Measurements from ENCODE around the gene SCAPER. TPM values are rescaled to one million over a fixed set of nuclear protein-coding genes. Genes with fewer than 3 reads are reported as not detected.

SCAPER gene
- total RNA-seq, 2 donors from 2014 or later = 52.9 to 72.8 TPM

GRCh38 chr15:76575274-76575673, 329.9 kb downstream of the SCAPER start:
- ATAC-seq (peak in 1 of 2 donors; percentile 74), DNase-seq (ENCODE audit: low spot score) (no peak)
- Mint-ChIP-seq H3K4me3 (no peak overlapping the region), H3K36me3 (peaks cover 7% of the 10 kb centered on the region), H3K9me3 (no peaks in the 10 kb centered on the region), H3K27ac (no peak overlapping the region), H3K4me1 (ENCODE audit: low read depth in 2 of 2) (peaks cover 25 to 33% of the 10 kb centered on the region in 2 donors), H3K27me3 (no peaks in the 10 kb centered on the region)

- H3K9me3 Mint-ChIP-seq = no peaks in the 10 kb centered on the region
- H3K4me1 Mint-ChIP-seq (ENCODE audit: low read depth in 2 of 2) = peaks cover 18 to 30% of the 10 kb centered on the region in 2 donors
- no peaks in the 10 kb centered on the region for H3K27me3 Mint-ChIP-seq
- DNase-seq (ENCODE audit: low spot score) (no peak), ATAC-seq (no peak)
- no peak overlapping the region for H3K4me3 Mint-ChIP-seq
- peaks cover 12% of the 10 kb centered on the region for H3K36me3 Mint-ChIP-seq
- H3K27ac Mint-ChIP-seq = no peak overlapping the region
These were observed 332.2 kb downstream of the SCAPER start for GRCh38 chr15:76572983-76573314.

- DNase-seq (ENCODE audit: low spot score) (no peak), ATAC-seq (no peak)
- H3K4me3 Mint-ChIP-seq = no peak overlapping the region
- H3K27me3 Mint-ChIP-seq = no peaks in the 10 kb centered on the region
- no peak overlapping the region for H3K27ac Mint-ChIP-seq
- H3K36me3 Mint-ChIP-seq = peaks cover 12% of the 10 kb centered on the region
- peaks cover 3% of the 10 kb centered on the region for H3K9me3 Mint-ChIP-seq
- H3K4me1 Mint-ChIP-seq (ENCODE audit: low read depth in 2 of 2) = no peaks in the 10 kb centered on the region
These were observed 338.9 kb downstream of the SCAPER start for GRCh38 chr15:76566276-76566675.

GRCh38 chr15:76565366-76565765, 339.8 kb downstream of the SCAPER start:
- H3K27ac Mint-ChIP-seq = no peak overlapping the region
- H3K36me3 Mint-ChIP-seq = peaks cover 6% of the 10 kb centered on the region
- H3K9me3 Mint-ChIP-seq = peaks cover 3% of the 10 kb centered on the region
- no peak for DNase-seq (ENCODE audit: low spot score)
- H3K27me3 Mint-ChIP-seq = no peaks in the 10 kb centered on the region
- no peak for ATAC-seq
- H3K4me3 Mint-ChIP-seq = no peak overlapping the region
- no peaks in the 10 kb centered on the region for H3K4me1 Mint-ChIP-seq (ENCODE audit: low read depth in 2 of 2)

- Mint-ChIP-seq H3K9me3 (peaks cover 2% of the 10 kb centered on the region), H3K27ac (no peak overlapping the region), H3K36me3 (peaks cover 12% of the 10 kb centered on the region), H3K4me1 (ENCODE audit: low read depth in 2 of 2) (peaks cover 9 to 15% of the 10 kb centered on the region in 2 donors), H3K4me3 (no peak overlapping the region), H3K27me3 (no peaks in the 10 kb centered on the region)
- ATAC-seq (no peak), DNase-seq (ENCODE audit: low spot score) (no peak)
These were observed 349.9 kb downstream of the SCAPER start for GRCh38 chr15:76555247-76555646.

GRCh38 chr15:76553564-76553963, 351.6 kb downstream of the SCAPER start:
- Mint-ChIP-seq H3K27me3 (no peaks in the 10 kb centered on the region), H3K36me3 (peaks cover 12% of the 10 kb centered on the region), H3K4me3 (no peak overlapping the region), H3K4me1 (ENCODE audit: low read depth in 2 of 2) (peaks cover 9 to 15% of the 10 kb centered on the region in 2 donors), H3K9me3 (peaks cover 2% of the 10 kb centered on the region), H3K27ac (no peak overlapping the region)
- no peak for DNase-seq (ENCODE audit: low spot score)
- no peak for ATAC-seq

- Mint-ChIP-seq H3K27ac (no peak overlapping the region), H3K4me3 (no peak overlapping the region), H3K4me1 (ENCODE audit: low read depth in 2 of 2) (peaks cover 9 to 15% of the 10 kb centered on the region in 2 donors)
These were observed 352.0 kb downstream of the SCAPER start for GRCh38 chr15:76553102-76553501.

GRCh38 chr15:76546805-76547204, 358.3 kb downstream of the SCAPER start:
- Mint-ChIP-seq H3K9me3 (no peaks in the 10 kb centered on the region), H3K27ac (no peak overlapping the region), H3K4me3 (no peak overlapping the region), H3K4me1 (ENCODE audit: low read depth in 2 of 2) (no peaks in the 10 kb centered on the region), H3K27me3 (no peaks in the 10 kb centered on the region), H3K36me3 (peaks cover 4% of the 10 kb centered on the region)
- DNase-seq (ENCODE audit: low spot score) = no peak
- no peak for ATAC-seq

More at GRCh38 chr15:76553102-76553501, 352.0 kb downstream of the SCAPER start:
- ATAC-seq (no peak), DNase-seq (ENCODE audit: low spot score) (no peak)
- Mint-ChIP-seq H3K9me3 (peaks cover 2% of the 10 kb centered on the region), H3K27me3 (no peaks in the 10 kb centered on the region), H3K36me3 (peaks cover 12% of the 10 kb centered on the region)

GRCh38 chr15:76533995-76534394, 371.1 kb downstream of the SCAPER start:
- H3K9me3 Mint-ChIP-seq = no peaks in the 10 kb centered on the region
- H3K4me3 Mint-ChIP-seq = no peak overlapping the region
- peaks cover 0 to 13% of the 10 kb centered on the region in 2 donors for H3K4me1 Mint-ChIP-seq (ENCODE audit: low read depth in 2 of 2)
- DNase-seq (ENCODE audit: low spot score) (no peak), ATAC-seq (no peak)
- H3K36me3 Mint-ChIP-seq = no peaks in the 10 kb centered on the region
- peak overlapping the region in 1 of 2 donors; percentile 58 for H3K27ac Mint-ChIP-seq
- H3K27me3 Mint-ChIP-seq = no peaks in the 10 kb centered on the region

GRCh38 chr15:76533060-76533820, 371.9 kb downstream of the SCAPER start:
- H3K4me3 Mint-ChIP-seq = no peak overlapping the region
- H3K27me3 Mint-ChIP-seq = no peaks in the 10 kb centered on the region
- ATAC-seq (peak; percentile 70 to 95), DNase-seq (ENCODE audit: low spot score) (no peak)
- H3K4me1 Mint-ChIP-seq (ENCODE audit: low read depth in 2 of 2) = peaks cover 0 to 13% of the 10 kb centered on the region in 2 donors
- no peaks in the 10 kb centered on the region for H3K9me3 Mint-ChIP-seq
- peak overlapping the region in 1 of 2 donors; percentile 58 for H3K27ac Mint-ChIP-seq
- H3K36me3 Mint-ChIP-seq = no peaks in the 10 kb centered on the region

- DNase-seq (ENCODE audit: low spot score) (no peak), ATAC-seq (no peak)
- no peak overlapping the region for H3K27ac Mint-ChIP-seq
- peaks cover 0 to 13% of the 10 kb centered on the region in 2 donors for H3K4me1 Mint-ChIP-seq (ENCODE audit: low read depth in 2 of 2)
- no peaks in the 10 kb centered on the region for H3K27me3 Mint-ChIP-seq
- H3K9me3 Mint-ChIP-seq = no peaks in the 10 kb centered on the region
- no peak overlapping the region for H3K4me3 Mint-ChIP-seq
- no peaks in the 10 kb centered on the region for H3K36me3 Mint-ChIP-seq
These were observed 375.2 kb downstream of the SCAPER start for GRCh38 chr15:76529911-76530310.

- no peaks in the 10 kb centered on the region for H3K36me3 Mint-ChIP-seq
- H3K9me3 Mint-ChIP-seq = no peaks in the 10 kb centered on the region
- ATAC-seq (no peak), DNase-seq (ENCODE audit: low spot score) (no peak)
- H3K27ac Mint-ChIP-seq = no peak overlapping the region
- no peak overlapping the region for H3K4me3 Mint-ChIP-seq
- no peaks in the 10 kb centered on the region for H3K27me3 Mint-ChIP-seq
- H3K4me1 Mint-ChIP-seq (ENCODE audit: low read depth in 2 of 2) = no peaks in the 10 kb centered on the region
These were observed 379.0 kb downstream of the SCAPER start for GRCh38 chr15:76526111-76526510.

GRCh38 chr15:76517910-76518309, 387.2 kb downstream of the SCAPER start:
- no peaks in the 10 kb centered on the region for H3K9me3 Mint-ChIP-seq
- no peak for ATAC-seq
- no peaks in the 10 kb centered on the region for H3K4me1 Mint-ChIP-seq (ENCODE audit: low read depth in 2 of 2)
- no peaks in the 10 kb centered on the region for H3K36me3 Mint-ChIP-seq
- no peaks in the 10 kb centered on the region for H3K27me3 Mint-ChIP-seq
- H3K4me3 Mint-ChIP-seq = no peak overlapping the region
- DNase-seq (ENCODE audit: low spot score) = no peak
- no peak overlapping the region for H3K27ac Mint-ChIP-seq

GRCh38 chr15:76514282-76514681, 390.9 kb downstream of the SCAPER start:
- Mint-ChIP-seq H3K9me3 (no peaks in the 10 kb centered on the region), H3K36me3 (no peaks in the 10 kb centered on the region), H3K4me3 (no peak overlapping the region), H3K4me1 (ENCODE audit: low read depth in 2 of 2) (no peaks in the 10 kb centered on the region), H3K27ac (no peak overlapping the region), H3K27me3 (no peaks in the 10 kb centered on the region)
- DNase-seq (ENCODE audit: low spot score) (no peak), ATAC-seq (no peak)

GRCh38 chr15:76512971-76513370, 392.2 kb downstream of the SCAPER start:
- Mint-ChIP-seq H3K4me3 (no peak overlapping the region), H3K27me3 (no peaks in the 10 kb centered on the region), H3K4me1 (ENCODE audit: low read depth in 2 of 2) (no peaks in the 10 kb centered on the region), H3K9me3 (no peaks in the 10 kb centered on the region), H3K27ac (no peak overlapping the region), H3K36me3 (no peaks in the 10 kb centered on the region)
- no peak for ATAC-seq
- no peak for DNase-seq (ENCODE audit: low spot score)
